ENCODE measurements around the gene ASPSCR1.

- peak in 5 of 6 experiments; percentile 23 to 62 (median 39) for TF ChIP-seq CTCF (IDR thresholded peaks at IDR 0.05)
- peak in 1 of 4 donors; percentile 80 for TF ChIP-seq POLR2A (IDR thresholded peaks at IDR 0.05)
- peak; percentile 47 to 84 for TF ChIP-seq POLR2AphosphoS5 (IDR thresholded peaks at IDR 0.05)
- no peak for TF ChIP-seq EP300 (IDR thresholded peaks at IDR 0.05)
Observed at GRCh38 chr17:81927653-81928543, 49.5 kb upstream of the ASPSCR1 start, which contains the start of gene MAFG.

All from upper lobe of left lung (tissue), 4 donors.